H9 (cell line): Measurements from ENCODE around the gene SAMD14. TPM values are rescaled to one million over a fixed set of nuclear protein-coding genes. Genes with fewer than 3 reads are reported as not detected.

Experiments used
- DNase-seq: peaks from one replicate; pipeline ENCODE4 v3.0.0-alpha.2; 2017
- H2AFZ ChIP-seq: one replicate; pipeline ENCODE4 v1.6.1; 2013; ENCODE audit warnings: mild to moderate bottlenecking, low read length, control low read depth, moderate library complexity
- H2AK5ac ChIP-seq: 2 replicates; pipeline ENCODE4 v1.6.1; 2013; ENCODE audit warnings: low read length, control low read depth, mixed read lengths; ENCODE audit not compliant: insufficient read length
- H2BK120ac ChIP-seq: one replicate; pipeline ENCODE4 v1.6.1; 2013; ENCODE audit warnings: low read depth, mild to moderate bottlenecking, low read length, control low read depth, inconsistent platforms; ENCODE audit not compliant: poor library complexity, severe bottlenecking
- H2BK12ac ChIP-seq: 2 replicates; pipeline ENCODE4 v1.6.1; 2013; ENCODE audit warnings: low read length, control low read depth, mixed read lengths, low read depth; ENCODE audit not compliant: insufficient read length
- H2BK15ac ChIP-seq: 2 replicates; pipeline ENCODE4 v1.6.1; 2013; ENCODE audit warnings: low read depth, low read length, control low read depth
- H2BK20ac ChIP-seq: one replicate; pipeline ENCODE4 v1.6.1; 2013; ENCODE audit warnings: low read depth, mild to moderate bottlenecking, low read length, control low read depth, inconsistent platforms; ENCODE audit not compliant: poor library complexity, severe bottlenecking
- H2BK5ac ChIP-seq: 2 replicates; pipeline ENCODE4 v1.6.1; 2013; ENCODE audit warnings: low read length, control low read depth, mixed read lengths; ENCODE audit not compliant: insufficient read length
- H3K14ac ChIP-seq: 2 replicates; pipeline ENCODE4 v1.6.1; 2013; ENCODE audit warnings: low read length, control low read depth; ENCODE audit not compliant: insufficient read depth
- H3K18ac ChIP-seq: 2 replicates; pipeline ENCODE4 v1.6.1; 2013; ENCODE audit warnings: low read depth, mild to moderate bottlenecking, mixed read lengths, low read length, control low read depth; ENCODE audit not compliant: insufficient read length
- H3K23ac ChIP-seq: 2 replicates; pipeline ENCODE4 v1.6.1; 2013; ENCODE audit warnings: low read length, control low read depth, mixed read lengths, low read depth; ENCODE audit not compliant: insufficient read length
- H3K23me2 ChIP-seq: 2 replicates; pipeline ENCODE4 v1.6.1; 2013; ENCODE audit warnings: low read depth, mild to moderate bottlenecking, mixed read lengths, low read length, control low read depth; ENCODE audit not compliant: insufficient read length, poor library complexity, severe bottlenecking
- H3K27ac ChIP-seq: 2 replicates; pipeline ENCODE4 v1.5.1; 2013; ENCODE audit warnings: low read length, control low read depth, mixed read lengths, low read depth; ENCODE audit not compliant: insufficient read length
- H3K27me3 ChIP-seq: 2 replicates; pipeline ENCODE4 v1.6.1; 2013; ENCODE audit warnings: low read length, control low read depth, inconsistent platforms; ENCODE audit not compliant: insufficient read depth
- H3K4ac ChIP-seq: 2 replicates; pipeline ENCODE4 v1.6.1; 2013; ENCODE audit warnings: low read depth, mild to moderate bottlenecking, control low read depth, inconsistent platforms, low read length, moderate library complexity
- H3K4me1 ChIP-seq: 2 replicates; pipeline ENCODE4 v1.6.1; 2013; ENCODE audit warnings: low read length, control low read depth, inconsistent platforms; ENCODE audit not compliant: insufficient read depth
- H3K4me2 ChIP-seq: 2 replicates; pipeline ENCODE4 v1.6.1; 2013; ENCODE audit warnings: low read length, control low read depth, mixed read lengths; ENCODE audit not compliant: insufficient read length, insufficient read depth
- H3K56ac ChIP-seq: 2 replicates; pipeline ENCODE4 v1.6.1; 2013; ENCODE audit warnings: low read depth, mild to moderate bottlenecking, mixed read lengths, low read length, control low read depth; ENCODE audit not compliant: insufficient read length
- H3K79me1 ChIP-seq: 2 replicates; pipeline ENCODE4 v1.6.1; 2013; ENCODE audit warnings: low read depth, mild to moderate bottlenecking, moderate library complexity, low read length, control low read depth, inconsistent platforms; ENCODE audit not compliant: insufficient read depth, poor library complexity, severe bottlenecking
- H3K79me2 ChIP-seq: 2 replicates; pipeline ENCODE4 v1.6.1; 2013; ENCODE audit warnings: low read length, control low read depth, inconsistent platforms; ENCODE audit not compliant: insufficient read depth
- H3K9ac ChIP-seq: 2 replicates; pipeline ENCODE4 v1.6.1; 2013; ENCODE audit warnings: low read length, control low read depth, mixed read lengths; ENCODE audit not compliant: insufficient read length; ENCODE audit errors: extremely low read depth
- H3K9me3 ChIP-seq: one replicate; pipeline ENCODE4 v1.6.1; 2013; ENCODE audit warnings: low read depth, low read length, inconsistent platforms; ENCODE audit not compliant: control insufficient read depth
- H3T11ph ChIP-seq: one replicate; pipeline ENCODE4 v1.6.1; 2013; ENCODE audit warnings: mild to moderate bottlenecking, low read length, control low read depth, inconsistent platforms
- H4K20me1 ChIP-seq: one replicate; pipeline ENCODE4 v1.6.1; 2013; ENCODE audit not compliant: control insufficient read depth, insufficient read length, insufficient read depth
- H4K5ac ChIP-seq: 2 replicates; pipeline ENCODE4 v1.6.1; 2013; ENCODE audit warnings: low read depth, mild to moderate bottlenecking, mixed read lengths, low read length, control low read depth; ENCODE audit not compliant: insufficient read length
- H4K8ac ChIP-seq: replicated peaks from 2 replicates; pipeline ENCODE4 v1.6.1; 2013; ENCODE audit warnings: low read length, control low read depth, mixed read lengths, low read depth; ENCODE audit not compliant: insufficient read length
- H4K91ac ChIP-seq: 2 replicates; pipeline ENCODE4 v1.6.1; 2013; ENCODE audit warnings: low read depth, mild to moderate bottlenecking, moderate library complexity, mixed read lengths, low read length, control low read depth; ENCODE audit not compliant: insufficient read length
- H3K27ac Mint-ChIP-seq, 3 experiments: 2 replicates in 2 of 3; 3 replicates in 1 of 3; pipeline ENCODE4 v1.8.0; 2020 to 2021; ENCODE audit warnings: mixed read lengths in 3 of 3, mild to moderate bottlenecking in 1 of 3, moderate library complexity in 1 of 3
- H3K27me3 Mint-ChIP-seq: 2 replicates; pipeline ENCODE4 v1.8.0; 2021; ENCODE audit warnings: low read depth, mild to moderate bottlenecking, moderate library complexity, mixed read lengths
- H3K36me3 Mint-ChIP-seq, 3 experiments: 2 replicates in 2 of 3; 3 replicates in 1 of 3; pipeline ENCODE4 v1.8.0; 2020 to 2021; ENCODE audit warnings: low read depth in 3 of 3, mixed read lengths in 3 of 3; ENCODE audit not compliant: insufficient read depth in 1 of 3
- H3K4me1 Mint-ChIP-seq, 2 experiments: 2 replicates each; pipeline ENCODE4 v1.8.0; 2020; ENCODE audit warnings: mixed read lengths in 2 of 2
- H3K4me3 Mint-ChIP-seq, 2 experiments: 2 replicates in 1 of 2; 3 replicates in 1 of 2; pipeline ENCODE4 v1.8.0; 2020 to 2021; ENCODE audit warnings: mild to moderate bottlenecking in 2 of 2, mixed read lengths in 2 of 2, moderate library complexity in 1 of 2
- H3K9me3 Mint-ChIP-seq, 2 experiments: 2 replicates in 1 of 2; 3 replicates in 1 of 2; pipeline ENCODE4 v1.8.0; 2020; ENCODE audit warnings: mild to moderate bottlenecking in 2 of 2, mixed read lengths in 2 of 2, moderate library complexity in 1 of 2
- WGBS: extraction: QIAGEN DNeasy Blood & Tissue Kit; methylation state at CpG from one replicate; pipeline ENCODE4 v1.1.7; 2013; ENCODE audit warnings: missing lambda C conversion rate, low lambda C conversion rate, mixed read lengths; ENCODE audit not compliant: insufficient read length; ENCODE audit errors: extremely low coverage; 5-methylcytosine and 5-hydroxymethylcytosine counted together
- total RNA-seq: library from RNA; stranded (reverse); gene quantifications from 2 replicates; pipeline ENCODE4 v1.2.1, GENCODE V29; 2021
- TF ChIP-seq, protein P1 (sequence below): fragments of 200-600 bp; sonication (generic); conservative IDR thresholded peaks from 3 replicates; pipeline ENCODE4 v1.8.0; 2021; ENCODE audit warnings: antibody characterized with exemption, mild to moderate bottlenecking

The SAMD14 gene
- total RNA-seq, 1 experiment from 2014 or later: 5.9 TPM

DNA sequence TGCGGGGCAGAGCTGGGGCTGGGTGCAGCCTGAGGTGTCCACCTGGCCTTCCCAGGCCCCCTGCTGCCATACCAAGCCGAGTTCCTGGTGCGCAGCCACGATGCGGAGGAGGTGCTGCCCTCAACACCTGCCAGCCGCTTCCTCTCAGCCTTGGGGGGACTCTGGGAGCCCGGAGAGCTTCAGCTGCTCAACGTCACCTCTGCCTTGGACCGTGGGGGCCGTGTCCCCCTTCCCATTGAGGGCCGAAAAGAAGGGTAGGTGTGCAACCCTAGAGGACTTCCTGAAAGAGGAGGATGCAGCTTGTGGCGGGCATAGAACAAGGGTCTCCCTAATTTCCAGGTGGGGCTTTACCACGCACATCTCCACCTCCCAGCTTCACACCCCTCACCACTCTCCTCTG lies 38.4 kb upstream of the SAMD14 start:
- H3T11ph ChIP-seq: no peak overlapping the region
- no peak overlapping the region for H2BK120ac ChIP-seq
- H3K27ac Mint-ChIP-seq: peak overlapping the region in 1 of 3 experiments; percentile 70; a peak in 1 of 7 replicates
- H2BK12ac ChIP-seq: no peak overlapping the region
- H3K79me1 ChIP-seq: no peaks in the 10 kb centered on the region
- H3K4me3 Mint-ChIP-seq: peak overlapping the region in 1 of 2 experiments; percentile 31; a peak in 1 of 5 replicates
- no peaks in the 10 kb centered on the region for H4K20me1 ChIP-seq
- no peak overlapping the region for H4K8ac ChIP-seq
- no peak overlapping the region for H4K5ac ChIP-seq
- no peak overlapping the region for H3K9ac ChIP-seq
- peaks cover 3% of the 10 kb centered on the region; the same call in 1 of the 2 replicates for H3K4me1 ChIP-seq
- no peak for DNase-seq
- no peaks in the 10 kb centered on the region for H3K23me2 ChIP-seq
- H3K4me1 Mint-ChIP-seq: peaks cover 16 to 47% of the 10 kb centered on the region in 2 experiments
- no peak overlapping the region for H3K4ac ChIP-seq
- H3K27me3 Mint-ChIP-seq: peaks cover 4% of the 10 kb centered on the region
- no peak overlapping the region for H2BK5ac ChIP-seq
- H2BK15ac ChIP-seq: no peak overlapping the region
- H3K27ac ChIP-seq: no peak overlapping the region
- H3K9me3 Mint-ChIP-seq: no peaks in the 10 kb centered on the region; a peak in 1 of 5 replicates
- H3K27me3 ChIP-seq: no peaks in the 10 kb centered on the region
- no peak overlapping the region for H2AK5ac ChIP-seq
- H3K14ac ChIP-seq: no peak overlapping the region
- no peak overlapping the region for H3K18ac ChIP-seq
- no peaks in the 10 kb centered on the region for H3K79me2 ChIP-seq
- no peaks in the 10 kb centered on the region for H3K9me3 ChIP-seq
- H3K36me3 Mint-ChIP-seq: no peaks in the 10 kb centered on the region
- H2BK20ac ChIP-seq: no peak overlapping the region
- no peak overlapping the region for H4K91ac ChIP-seq
- H3K23ac ChIP-seq: no peak overlapping the region
- no peak overlapping the region for H2AFZ ChIP-seq
- no CpG with 5 or more reads among the region's 13 CpGs for WGBS
- no peak overlapping the region for H3K4me2 ChIP-seq
- TF ChIP-seq, protein P1, sequence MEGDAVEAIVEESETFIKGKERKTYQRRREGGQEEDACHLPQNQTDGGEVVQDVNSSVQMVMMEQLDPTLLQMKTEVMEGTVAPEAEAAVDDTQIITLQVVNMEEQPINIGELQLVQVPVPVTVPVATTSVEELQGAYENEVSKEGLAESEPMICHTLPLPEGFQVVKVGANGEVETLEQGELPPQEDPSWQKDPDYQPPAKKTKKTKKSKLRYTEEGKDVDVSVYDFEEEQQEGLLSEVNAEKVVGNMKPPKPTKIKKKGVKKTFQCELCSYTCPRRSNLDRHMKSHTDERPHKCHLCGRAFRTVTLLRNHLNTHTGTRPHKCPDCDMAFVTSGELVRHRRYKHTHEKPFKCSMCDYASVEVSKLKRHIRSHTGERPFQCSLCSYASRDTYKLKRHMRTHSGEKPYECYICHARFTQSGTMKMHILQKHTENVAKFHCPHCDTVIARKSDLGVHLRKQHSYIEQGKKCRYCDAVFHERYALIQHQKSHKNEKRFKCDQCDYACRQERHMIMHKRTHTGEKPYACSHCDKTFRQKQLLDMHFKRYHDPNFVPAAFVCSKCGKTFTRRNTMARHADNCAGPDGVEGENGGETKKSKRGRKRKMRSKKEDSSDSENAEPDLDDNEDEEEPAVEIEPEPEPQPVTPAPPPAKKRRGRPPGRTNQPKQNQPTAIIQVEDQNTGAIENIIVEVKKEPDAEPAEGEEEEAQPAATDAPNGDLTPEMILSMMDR: no peak
- no peak overlapping the region for H3K56ac ChIP-seq
